ENCODE data around the gene RXRA. TPM values are rescaled to one million over a fixed set of nuclear protein-coding genes. Genes with fewer than 3 reads are reported as not detected.

RXRA gene
- total and polyA plus RNA-seq, 2 donors (not counting 3 experiments of a cell fraction or from before 2014, with no cell fraction given), result 15.4 to 37.4 TPM

- ChIA-PET CTCF (no interaction called here), POLR2A (no interaction called here)
- H2AFZ ChIP-seq (ENCODE audit: low read depth, low read length), result no peak overlapping the region
- no peaks in the 10 kb centered on the region for H3K9me3 ChIP-seq (replicated peaks; ENCODE audit: control insufficient read depth, insufficient read depth, low read length)
- no peaks in the 10 kb centered on the region for H4K20me1 ChIP-seq (replicated peaks; ENCODE audit: control insufficient read depth, extremely low read depth, insufficient read depth, low read length)
- no TSS peak for BruUV-seq (replicated peaks)
- no peak overlapping the region for H3K4me3 ChIP-seq (replicated peaks in 1 of 3; ENCODE audit: insufficient read depth in 1 of 3, low read depth in 1 of 3, low read length in 3 of 3)
- H3K9ac ChIP-seq (replicated peaks; ENCODE audit: extremely low read depth, insufficient read depth, low read length), result no peak overlapping the region
- H3K27me3 ChIP-seq (ENCODE audit: control insufficient read depth in 2 of 2, insufficient read depth in 2 of 2, low read length in 2 of 2), result no peaks in the 10 kb centered on the region
- no peaks in the 10 kb centered on the region for H3K36me3 ChIP-seq (ENCODE audit: control insufficient read depth in 2 of 2, extremely low read depth in 1 of 2, insufficient read depth in 2 of 2, low read length in 2 of 2)
- dilution Hi-C loops (cut with MboI; ENCODE audit: extremely low pct_ligation_motif_present, low sequenced_read_pairs) (no loop called here), intact Hi-C loops (cut with micrococcal nuclease) (no loop called here)
- H3K4me2 ChIP-seq (ENCODE audit: insufficient read depth, low read length), result no peak overlapping the region
- DNase-seq (ENCODE audit: low read depth, low spot score), result no peak
- no peaks in the 10 kb centered on the region for H3K79me2 ChIP-seq (ENCODE audit: control insufficient read depth, insufficient read depth, low read length)
- H3K9me1 ChIP-seq (replicated peaks; ENCODE audit: control insufficient read depth, extremely low read depth, insufficient read depth, low read length), result no peaks in the 10 kb centered on the region
- TF ChIP-seq POLR2AphosphoS5 (IDR thresholded peaks at IDR 0.05; ENCODE audit: insufficient read depth, low read depth, low read length) (no peak), EZH2 (IDR thresholded peaks at IDR 0.05; ENCODE audit: borderline replicate concordance, low read depth, low read length, severe bottlenecking) (no peak)
- FAIRE-seq, result no peak
- H3K4me1 ChIP-seq (ENCODE audit: control insufficient read depth, extremely low read depth, insufficient read depth, low read length), result no peaks in the 10 kb centered on the region
- no peak overlapping the region for H3K27ac ChIP-seq (ENCODE audit: insufficient read depth, low read depth, low read length)
These were observed 37.5 kb upstream of the RXRA start for GRCh38 chr9:134288746-134289145.

GRCh38 chr9:134289241-134289875 lies 36.9 kb upstream of the RXRA start:
- intact Hi-C loops (cut with micrococcal nuclease), result no loop called here
- H3K9me3 ChIP-seq (replicated peaks; ENCODE audit: control insufficient read depth, insufficient read depth, low read length), result no peaks in the 10 kb centered on the region
- H3K4me1 ChIP-seq (ENCODE audit: control insufficient read depth, extremely low read depth, insufficient read depth, low read length), result no peaks in the 10 kb centered on the region
- POLR2A ChIA-PET, result no interaction called here
- TF ChIP-seq GATA2 (IDR thresholded peaks at IDR 0.05; ENCODE audit: insufficient read depth, insufficient read length, low read depth, low read length) (no peak), POLR2A (IDR thresholded peaks at IDR 0.05; ENCODE audit: low read depth, low read length) (no peak)
- dilution Hi-C loops (cut with MboI; ENCODE audit: extremely low pct_ligation_motif_present, low sequenced_read_pairs), result no loop called here
- CTCF ChIA-PET, result no interaction called here
- H3K9ac ChIP-seq (replicated peaks; ENCODE audit: extremely low read depth, insufficient read depth, low read length), result no peak overlapping the region
- no peak overlapping the region for H3K4me2 ChIP-seq (ENCODE audit: insufficient read depth, low read length)
- H3K36me3 ChIP-seq (ENCODE audit: control insufficient read depth in 2 of 2, extremely low read depth in 1 of 2, insufficient read depth in 2 of 2, low read length in 2 of 2), result no peaks in the 10 kb centered on the region
- DNase-seq (ENCODE audit: low read depth, low spot score) (no peak), FAIRE-seq (no peak)
- BruUV-seq (replicated peaks), result no TSS peak
- H3K27ac ChIP-seq (ENCODE audit: insufficient read depth, low read depth, low read length), result no peak overlapping the region
- no peaks in the 10 kb centered on the region for H3K79me2 ChIP-seq (ENCODE audit: control insufficient read depth, insufficient read depth, low read length)
- no peaks in the 10 kb centered on the region for H4K20me1 ChIP-seq (replicated peaks; ENCODE audit: control insufficient read depth, extremely low read depth, insufficient read depth, low read length)
- H2AFZ ChIP-seq (ENCODE audit: low read depth, low read length), result no peak overlapping the region
- H3K4me3 ChIP-seq (replicated peaks in 1 of 3; ENCODE audit: insufficient read depth in 1 of 3, low read depth in 1 of 3, low read length in 3 of 3), result no peak overlapping the region
- no peaks in the 10 kb centered on the region for H3K9me1 ChIP-seq (replicated peaks; ENCODE audit: control insufficient read depth, extremely low read depth, insufficient read depth, low read length)
- H3K27me3 ChIP-seq (ENCODE audit: control insufficient read depth in 2 of 2, insufficient read depth in 2 of 2, low read length in 2 of 2), result no peaks in the 10 kb centered on the region

Data from endothelial cell of umbilical vein (primary cell).